H1 (cell line): ENCODE results near the gene CPED1. TPM values are rescaled to one million over a fixed set of nuclear protein-coding genes. Genes with fewer than 3 reads are reported as not detected.

Experiments used
- JUND ChIP-seq: IDR thresholded peaks from 2 replicates; pipeline ENCODE4 v1.6.1; 2011; ENCODE audit warnings: mild to moderate bottlenecking, improper control_type of control experiment, low read length
- KDM5A ChIP-seq: fragments of 200-600 bp; IDR thresholded peaks from 2 replicates; pipeline ENCODE4 v1.7.1; 2012; ENCODE audit warnings: mild to moderate bottlenecking, low read length, inconsistent platforms, mixed read lengths
- TBP ChIP-seq: IDR thresholded peaks from 2 replicates; pipeline ENCODE4 v1.6.1; 2011; ENCODE audit warnings: low read depth, low read length, improper control_type of control experiment
- TCF12 ChIP-seq: IDR thresholded peaks from 2 replicates; pipeline ENCODE4 v1.6.1; 2011; ENCODE audit warnings: low read depth, mild to moderate bottlenecking, low read length
- YY1 ChIP-seq: IDR thresholded peaks from 2 replicates; pipeline ENCODE4 v1.6.1; 2011; ENCODE audit warnings: low read depth, mild to moderate bottlenecking, low read length
- polyA plus RNA-seq, 7 experiments: library from polyadenylated mRNA; depleted of rRNA in 3 of 7; stranded (reverse) in 5 of 7; unstranded in 2 of 7; fragments of >200 nt in 5 of 7; fragments of 200-250 nt in 2 of 7; gene quantifications; 1 replicate in 5 of 7; 2 replicates in 1 of 7; 4 replicates in 1 of 7; pipeline versions ENCODE4 v1.2.1 to v1.2.3, GENCODE V29; 2011 to 2013; ENCODE audit warnings: missing spikeins in 2 of 7, mixed read lengths in 2 of 7
- total RNA-seq: library from RNA; stranded (reverse); fragmentation: NEBNext Ultra II Directional; extraction: Animal tissue kit (Norgen Biotek cat#: 25700); gene quantifications from 2 replicates; pipeline ENCODE4 v1.2.1, GENCODE V29; 2021

The CPED1 gene
- total and polyA plus RNA-seq, 2 of the 8 experiments (the other 6 are each of a cell fraction or from before 2014, with no cell fraction given) = 0.08 to 0.39 TPM

- no peak for TF ChIP-seq YY1
- no peak for TF ChIP-seq KDM5A
- TF ChIP-seq TBP = no peak
- TF ChIP-seq TCF12 = no peak
- TF ChIP-seq JUND = no peak
These were observed 58.5 kb downstream of the CPED1 start (continued) for GRCh38 chr7:121046893-121047468.
